GM20431 (cell line): ENCODE results near the gene LRTM2.
"Not testable (repeated sequence)": the region's sequence is repeated elsewhere in the genome, so short reads cannot be mapped to it uniquely, and the experiment has no call there.

Experiments
- in situ Hi-C: fragments of 300-500 bp; cut with MseI, MboI; formaldehyde crosslinking; loops from one replicate; pipeline ENCODE4 v1.15.0; 2020; ENCODE audit warnings: low sequenced_read_pairs; ENCODE audit not compliant: unreplicated experiment

LRTM2 gene

GRCh38 chr12:1809591-1810190, 10.7 kb upstream of the LRTM2 start:
- in situ Hi-C loops, result no loop called here

- in situ Hi-C loops, result no loop called here
These were observed 10.0 kb upstream of the LRTM2 start for GRCh38 chr12:1810201-1810930.

- in situ Hi-C loops, result no loop called here
These were observed 9.5 kb upstream of the LRTM2 start for GRCh38 chr12:1810931-1811280.

GRCh38 chr12:1811281-1811947, 9.0 kb upstream of the LRTM2 start:
- in situ Hi-C loops, result no loop called here

- in situ Hi-C loops, result no loop called here
These were observed 8.4 kb upstream of the LRTM2 start for GRCh38 chr12:1811948-1812291.

- in situ Hi-C loops, result no loop called here
These were observed 7.6 kb upstream of the LRTM2 start for GRCh38 chr12:1812650-1813302.

- in situ Hi-C loops, result no loop called here
These were observed 6.1 kb upstream of the LRTM2 start for GRCh38 chr12:1814266-1814665.

GRCh38 chr12:1815108-1815507, 5.3 kb upstream of the LRTM2 start:
- in situ Hi-C loops, result no loop called here

GRCh38 chr12:1815814-1816729, 4.3 kb upstream of the LRTM2 start:
- in situ Hi-C loops, result no loop called here

- in situ Hi-C loops, result no loop called here
These were observed 3.5 kb upstream of the LRTM2 start for GRCh38 chr12:1816730-1817348.

GRCh38 chr12:1817928-1818327, 2.4 kb upstream of the LRTM2 start:
- in situ Hi-C loops, result not testable (repeated sequence)

- in situ Hi-C loops, result no loop called here
These were observed 1.3 kb upstream of the LRTM2 start for GRCh38 chr12:1819050-1819449.

GRCh38 chr12:1819571-1819970, 794 bp upstream of the LRTM2 start:
- in situ Hi-C loops, result no loop called here

- in situ Hi-C loops, result no loop called here
These were observed 529 bp downstream of the LRTM2 start for GRCh38 chr12:1820896-1821291.

GRCh38 chr12:1821805-1822204, 1.4 kb downstream of the LRTM2 start:
- in situ Hi-C loops, result no loop called here

GRCh38 chr12:1822699-1823098, 2.3 kb downstream of the LRTM2 start:
- in situ Hi-C loops, result no loop called here

- in situ Hi-C loops, result no loop called here
These were observed 2.9 kb downstream of the LRTM2 start for GRCh38 chr12:1823237-1823636.

GRCh38 chr12:1825382-1826102, 5.2 kb downstream of the LRTM2 start:
- in situ Hi-C loops, result no loop called here

GRCh38 chr12:1826401-1826800, 6.0 kb downstream of the LRTM2 start:
- in situ Hi-C loops, result no loop called here
